Stimulated activated CD4-positive, alpha-beta T cell treated with anti-CD3 and anti-CD28 coated beads, Interleukin-15, amount 100 ng/mL, for 48 hours (primary cell): ENCODE results near the gene MECR.

ENCODE experiments used
- DNase-seq, 2 donors: peaks; one replicate each; pipeline ENCODE4 v3.0.0-alpha.2; 2020; ENCODE audit warnings: low read depth in 2 of 2

MECR gene, protein sequence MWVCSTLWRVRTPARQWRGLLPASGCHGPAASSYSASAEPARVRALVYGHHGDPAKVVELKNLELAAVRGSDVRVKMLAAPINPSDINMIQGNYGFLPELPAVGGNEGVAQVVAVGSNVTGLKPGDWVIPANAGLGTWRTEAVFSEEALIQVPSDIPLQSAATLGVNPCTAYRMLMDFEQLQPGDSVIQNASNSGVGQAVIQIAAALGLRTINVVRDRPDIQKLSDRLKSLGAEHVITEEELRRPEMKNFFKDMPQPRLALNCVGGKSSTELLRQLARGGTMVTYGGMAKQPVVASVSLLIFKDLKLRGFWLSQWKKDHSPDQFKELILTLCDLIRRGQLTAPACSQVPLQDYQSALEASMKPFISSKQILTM

DNA sequence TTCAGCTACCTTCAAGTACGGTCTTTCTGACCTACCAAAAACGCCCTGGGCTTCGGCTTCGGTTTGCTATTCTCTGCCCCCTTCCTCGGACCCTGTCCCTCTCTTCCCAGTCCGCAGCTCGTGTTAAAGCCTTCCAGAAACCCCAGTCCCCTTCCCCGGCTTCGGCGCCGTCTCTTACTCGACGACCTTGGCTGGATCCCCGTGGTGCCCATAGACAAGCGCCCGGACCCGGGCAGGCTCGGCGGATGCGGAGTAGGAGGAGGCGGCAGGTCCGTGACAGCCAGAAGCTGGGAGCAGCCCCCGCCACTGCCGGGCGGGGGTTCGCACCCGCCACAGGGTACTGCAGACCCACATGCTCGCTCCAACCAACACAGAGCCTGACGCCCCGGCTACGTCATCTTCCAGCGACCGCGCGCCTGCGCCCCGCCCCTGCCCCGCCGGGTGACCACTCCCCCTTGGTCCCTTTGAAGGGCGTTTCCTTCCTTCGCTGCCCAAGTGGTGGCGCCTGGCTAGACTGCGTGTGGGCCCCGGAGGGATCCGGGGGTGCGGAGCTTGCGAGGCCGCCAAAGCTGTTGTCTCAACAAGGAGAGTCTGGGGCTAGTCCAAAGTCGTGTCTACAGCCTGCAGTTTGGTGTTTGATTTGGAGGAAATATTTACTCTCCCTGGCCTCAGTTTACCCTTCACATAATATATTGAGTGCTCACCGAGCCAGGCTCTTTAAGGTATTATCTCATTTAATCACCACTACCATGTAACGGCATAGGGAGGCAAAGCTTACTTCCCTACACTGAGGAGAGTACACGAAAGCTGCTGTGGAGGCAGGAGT, at the start of gene MECR:
Gene MECR, minus strand, starts transcription at position 382 of the 826 bp plus-strand sequence. Its CDS starts 28 bp downstream, at position 354.
- peak; percentile 89 to 92 for DNase-seq

DNA sequence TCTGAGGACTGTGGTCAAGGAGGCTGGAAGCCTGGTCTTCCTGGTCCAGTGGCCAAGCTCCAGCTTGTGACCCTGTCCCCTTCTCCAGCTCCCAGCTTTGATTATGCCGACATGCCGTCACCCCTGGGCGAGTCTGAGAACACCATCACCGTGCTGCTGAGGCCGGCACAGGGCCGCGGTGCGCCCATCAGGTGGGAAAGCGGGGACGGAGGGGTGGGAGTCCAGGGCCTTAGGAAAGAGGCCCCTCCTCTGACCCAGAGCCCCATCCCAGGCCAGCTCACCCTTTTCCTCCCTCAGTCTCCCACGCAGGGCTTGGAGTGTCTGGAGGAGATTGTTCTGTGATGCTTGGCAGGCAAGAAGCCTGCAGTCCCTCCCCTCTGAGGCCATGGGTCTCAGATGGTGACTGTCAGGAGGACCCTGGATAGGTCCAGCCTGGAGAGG, 49.2 kb upstream of the MECR start:
- no peak for DNase-seq

DNA sequence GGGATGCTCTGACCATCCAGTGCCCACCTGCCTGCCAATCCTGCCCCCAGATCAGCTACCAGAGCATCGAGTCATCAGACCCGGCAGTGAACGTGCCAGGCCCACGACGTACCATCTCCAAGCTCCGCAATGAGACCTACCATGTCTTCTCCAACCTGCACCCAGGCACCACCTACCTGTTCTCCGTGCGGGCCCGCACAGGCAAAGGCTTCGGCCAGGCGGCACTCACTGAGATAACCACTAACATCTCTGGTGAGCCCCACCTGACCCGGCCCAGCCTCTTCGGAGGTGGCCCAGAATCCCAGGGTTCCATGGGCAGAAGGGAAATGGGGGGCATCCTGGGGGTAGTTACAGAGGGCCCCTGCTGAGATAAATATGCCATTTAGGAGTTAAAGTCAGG, 48.7 kb upstream of the MECR start:
- DNase-seq, result no peak

DNA sequence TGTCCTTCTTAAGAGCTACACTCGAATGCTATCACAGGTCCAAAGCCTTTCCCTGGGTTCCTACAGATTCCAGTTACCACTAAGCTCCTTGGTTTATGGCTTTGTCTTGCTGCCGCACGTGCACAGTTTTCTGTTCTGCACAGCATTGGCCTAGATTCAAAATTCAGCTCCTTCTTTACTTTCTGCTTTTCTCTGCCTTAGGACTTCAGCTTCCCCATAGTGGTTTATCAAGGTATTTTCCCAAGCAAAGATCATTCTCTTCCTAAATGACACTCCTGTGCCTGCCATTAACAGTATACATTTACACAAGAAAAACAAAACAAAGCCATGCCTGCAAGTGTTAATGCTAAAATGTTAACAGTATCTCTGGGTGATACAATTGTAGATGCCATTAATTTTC, 47.4 kb upstream of the MECR start:
- DNase-seq, result no peak

DNA sequence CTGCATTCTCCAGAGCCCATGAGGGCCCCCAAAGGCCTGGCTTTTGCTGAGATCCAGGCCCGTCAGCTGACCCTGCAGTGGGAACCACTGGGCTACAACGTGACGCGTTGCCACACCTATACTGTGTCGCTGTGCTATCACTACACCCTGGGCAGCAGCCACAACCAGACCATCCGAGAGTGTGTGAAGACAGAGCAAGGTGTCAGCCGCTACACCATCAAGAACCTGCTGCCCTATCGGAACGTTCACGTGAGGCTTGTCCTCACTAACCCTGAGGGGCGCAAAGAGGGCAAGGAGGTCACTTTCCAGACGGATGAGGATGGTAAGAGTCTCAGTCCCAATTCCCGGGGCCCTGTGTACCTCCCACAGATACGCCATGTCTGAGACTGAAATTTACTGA, 44.7 kb upstream of the MECR start:
- DNase-seq, result no peak

DNA sequence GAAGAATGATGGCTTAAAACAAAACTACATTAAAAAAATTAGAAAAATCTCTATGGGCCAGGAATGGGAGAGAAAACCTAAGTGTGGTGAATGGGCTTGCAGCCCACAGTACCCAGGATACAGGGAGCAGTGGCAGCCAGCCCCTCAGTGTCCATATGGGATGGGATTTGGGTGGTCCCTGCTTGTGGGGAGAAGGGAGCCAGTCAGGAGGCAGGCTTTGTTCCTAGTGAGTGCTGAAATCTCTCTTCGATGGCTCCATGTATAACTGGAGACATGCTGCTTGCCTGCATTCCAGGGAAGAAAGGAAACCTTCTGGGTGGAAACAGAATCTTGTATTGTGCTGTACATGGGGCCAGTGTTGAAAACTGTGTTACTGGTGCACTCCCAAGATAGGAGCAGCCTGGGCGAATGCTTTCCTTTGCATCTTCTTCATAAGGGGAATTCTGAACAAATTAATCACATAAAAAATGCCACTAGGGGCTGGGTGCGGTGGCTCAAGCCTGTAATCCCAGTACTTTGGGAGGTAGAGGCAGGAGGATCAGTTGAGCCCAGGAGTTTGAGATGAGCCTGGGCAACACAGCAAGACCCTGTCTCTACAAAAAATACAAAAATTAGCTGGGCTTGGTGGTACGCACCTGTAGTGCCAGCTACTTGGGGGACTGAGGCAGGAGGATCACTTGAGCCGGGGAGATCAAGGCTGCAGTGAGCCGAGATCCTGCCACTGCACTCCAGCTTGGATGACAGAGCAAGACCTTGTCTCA, 41.6 kb upstream of the MECR start:
- DNase-seq, result no peak

DNA sequence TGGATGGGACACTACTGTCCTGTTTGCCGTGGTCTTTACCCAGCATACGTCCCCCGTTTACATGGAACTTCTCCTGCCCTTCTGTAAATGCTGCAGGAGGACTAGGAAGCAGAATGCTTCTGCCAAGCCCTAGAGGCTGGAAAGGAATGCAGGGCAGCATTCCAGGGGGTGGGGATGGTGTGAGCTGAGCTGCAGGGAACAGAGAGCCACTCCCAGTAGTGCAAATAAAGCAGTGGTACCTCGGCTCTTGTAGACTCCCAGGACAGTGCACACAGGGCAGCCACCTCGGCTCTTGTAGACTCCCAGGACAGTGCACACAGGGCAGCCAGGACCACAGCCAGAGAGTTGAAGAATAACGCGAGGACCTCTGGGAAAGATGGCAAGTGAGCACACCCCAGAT, 41.0 kb upstream of the MECR start:
- DNase-seq, result no peak

DNA sequence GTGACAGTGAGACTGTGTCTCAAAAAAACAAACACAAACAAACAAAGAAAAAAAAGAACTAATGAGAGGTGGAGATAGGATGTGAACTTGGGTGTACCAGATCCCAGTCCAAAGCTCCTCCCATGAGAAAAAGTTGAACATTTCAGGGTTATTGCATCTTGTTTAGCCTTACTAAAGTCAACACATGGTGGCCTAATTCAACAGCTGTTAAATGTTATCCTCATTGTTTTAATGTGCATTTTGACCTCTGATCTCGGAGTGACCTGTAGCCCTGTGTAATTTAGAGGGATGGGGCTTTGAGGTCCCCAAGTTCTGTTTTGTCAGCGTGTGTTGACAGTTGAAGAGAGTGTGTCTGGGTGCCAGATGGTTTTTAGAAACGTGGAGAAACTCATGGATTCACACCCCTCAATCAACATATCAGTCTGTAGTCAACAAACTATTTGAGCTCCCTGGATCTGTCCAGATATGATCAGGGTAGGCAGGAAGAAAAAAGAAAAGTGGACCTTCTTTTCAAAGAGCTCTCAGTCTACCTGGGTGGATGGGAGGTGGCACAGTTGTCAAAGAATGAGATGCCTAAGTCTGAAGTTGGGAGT, 40.3 kb upstream of the MECR start:
- DNase-seq, result no peak

DNA sequence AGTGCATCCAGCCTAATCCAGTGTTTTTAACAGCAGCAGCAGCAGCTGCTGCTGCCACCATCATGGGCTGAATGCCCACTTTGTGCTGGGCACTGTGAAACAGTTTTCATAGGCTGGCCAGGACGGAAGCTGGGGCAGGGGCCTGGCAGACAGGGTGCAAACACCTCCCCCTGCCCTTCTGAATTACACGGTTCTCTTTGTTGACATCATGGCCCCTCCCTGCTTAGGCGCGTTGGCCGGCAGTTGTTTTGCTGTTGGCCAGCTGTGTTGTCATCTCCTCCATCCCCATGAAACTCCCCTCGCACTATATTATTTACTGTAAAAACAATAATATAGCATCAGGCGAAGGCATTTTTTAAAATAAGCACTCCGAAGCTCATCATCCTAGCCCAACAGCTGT, 38.6 kb upstream of the MECR start:
- DNase-seq, result no peak

DNA sequence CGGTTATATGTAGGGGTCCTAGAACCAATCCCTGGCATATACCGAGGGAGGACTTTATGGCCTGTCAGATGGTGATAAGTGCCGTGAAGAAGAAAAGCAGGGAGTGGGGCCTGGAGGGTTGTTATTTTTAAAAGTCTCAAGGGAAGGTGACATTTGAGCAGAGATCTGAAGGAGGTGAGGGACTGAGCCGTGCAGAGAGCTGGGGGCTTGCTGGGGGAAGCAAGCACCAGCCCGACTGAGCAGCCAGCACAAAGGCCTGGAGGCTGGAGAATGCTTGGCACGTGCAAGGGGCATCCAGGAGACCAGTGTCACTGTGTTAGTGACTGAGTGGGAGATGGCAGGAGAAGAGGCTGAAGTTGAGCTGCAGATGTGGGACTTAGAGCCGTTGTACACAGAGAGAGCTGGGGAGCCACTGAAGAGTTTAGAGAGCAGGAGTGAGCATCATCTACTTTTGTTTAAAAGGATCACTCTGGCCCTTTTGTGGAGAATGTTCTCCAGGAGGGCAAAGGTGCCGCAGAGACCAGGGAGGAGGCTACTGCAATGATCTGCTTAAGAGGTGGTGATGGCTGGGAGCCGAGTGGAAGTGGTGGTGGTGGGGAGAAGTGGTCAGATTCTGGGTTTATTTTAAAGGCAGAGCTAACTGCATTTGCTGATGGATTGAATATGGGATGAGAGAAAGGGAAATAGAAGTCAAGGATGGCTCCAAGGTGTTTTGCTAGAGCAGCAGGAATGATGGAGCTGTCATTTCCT, 36.8 kb upstream of the MECR start:
- DNase-seq, result no peak

DNA sequence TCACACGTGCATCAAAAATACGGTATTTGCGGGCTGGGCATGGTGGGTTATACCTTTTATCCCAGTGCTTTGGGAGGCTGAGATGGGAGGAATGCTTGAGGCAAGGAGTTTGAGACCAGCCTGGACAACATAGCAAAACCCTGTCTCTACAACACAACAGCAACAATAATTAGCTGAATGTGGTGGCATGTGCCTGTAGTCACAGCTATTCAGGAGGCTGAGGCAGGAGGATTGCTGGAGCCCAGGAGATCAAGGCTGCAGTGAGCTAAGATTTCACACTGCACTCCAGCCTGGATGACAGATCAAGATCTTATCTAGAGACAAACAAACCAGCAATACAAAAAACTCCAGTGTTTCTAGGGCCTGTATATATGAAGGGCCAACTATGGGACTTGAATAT, 36.2 kb upstream of the MECR start:
- no peak for DNase-seq

DNA sequence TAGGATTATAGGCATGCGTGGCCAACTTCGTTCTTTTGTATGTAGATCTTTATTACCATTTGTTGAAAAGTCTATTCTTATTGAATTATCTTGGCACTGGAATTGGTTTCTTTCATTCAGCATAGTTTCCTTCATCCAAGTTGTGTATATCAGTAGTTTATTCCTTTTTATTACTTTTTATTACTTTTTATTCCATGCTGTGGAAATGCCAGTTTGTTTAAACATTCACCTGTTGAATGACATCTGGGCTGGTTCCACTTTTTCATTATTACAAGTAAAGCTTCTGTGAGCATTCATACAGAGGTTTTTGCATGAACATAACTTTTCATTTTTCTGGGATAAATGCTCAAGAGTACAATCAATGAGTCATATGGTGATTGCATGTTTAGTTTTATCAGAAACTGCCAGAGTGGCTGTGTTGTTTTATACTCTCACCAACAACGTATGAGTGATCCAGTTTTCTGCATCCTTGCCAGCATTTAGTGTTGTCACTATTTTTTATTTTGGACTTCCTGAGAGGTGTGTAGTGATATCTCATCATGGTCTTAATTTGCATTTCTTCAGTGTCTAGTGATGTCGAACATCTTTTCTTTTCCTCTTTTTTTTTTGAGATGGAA, 34.1 kb upstream of the MECR start:
- DNase-seq, result no peak

DNA sequence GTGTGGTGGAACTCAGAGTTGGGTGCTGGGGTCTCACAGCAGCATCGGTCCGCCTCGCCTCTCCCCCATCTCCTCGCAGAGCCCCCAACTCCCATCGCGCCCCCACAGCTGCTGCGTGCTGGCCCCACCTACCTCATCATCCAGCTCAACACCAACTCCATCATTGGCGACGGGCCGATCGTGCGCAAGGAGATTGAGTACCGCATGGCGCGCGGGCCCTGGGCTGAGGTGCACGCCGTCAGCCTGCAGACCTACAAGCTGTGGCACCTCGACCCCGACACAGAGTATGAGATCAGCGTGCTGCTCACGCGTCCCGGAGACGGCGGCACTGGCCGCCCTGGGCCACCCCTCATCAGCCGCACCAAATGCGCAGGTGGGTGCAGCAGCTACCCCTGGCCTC, 29.8 kb upstream of the MECR start:
- DNase-seq, result no peak

DNA sequence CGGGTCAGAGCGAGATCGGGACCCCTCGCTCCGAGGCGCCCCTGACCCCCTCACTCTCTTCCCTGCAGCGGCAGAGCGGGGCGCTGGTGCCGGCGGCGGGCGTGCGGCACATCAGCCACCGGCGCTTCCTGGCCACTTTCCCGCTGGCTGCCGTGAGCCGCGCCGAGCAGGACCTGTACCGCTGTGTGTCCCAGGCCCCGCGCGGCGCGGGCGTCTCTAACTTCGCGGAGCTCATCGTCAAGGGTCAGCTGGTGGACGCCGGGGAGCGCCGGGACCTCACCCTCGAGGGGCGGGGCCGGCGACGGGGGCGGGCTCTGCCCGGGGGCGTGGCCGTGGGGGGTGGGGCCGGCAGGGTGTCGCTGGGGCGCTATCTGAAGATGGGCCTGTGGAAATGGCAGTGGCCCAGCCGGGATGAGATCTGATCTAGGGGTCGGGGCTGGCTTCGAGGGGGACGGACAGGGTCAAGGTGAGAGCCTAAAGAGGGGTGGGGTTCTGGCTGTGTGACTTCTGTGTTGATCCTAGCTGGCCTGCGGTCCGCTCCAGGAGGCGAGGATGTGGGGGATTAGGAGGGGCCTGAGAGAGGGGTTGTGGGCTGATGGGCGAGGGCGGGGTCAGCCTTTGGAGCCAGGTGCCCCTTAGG, 29.2 kb upstream of the MECR start:
- no peak for DNase-seq

DNA sequence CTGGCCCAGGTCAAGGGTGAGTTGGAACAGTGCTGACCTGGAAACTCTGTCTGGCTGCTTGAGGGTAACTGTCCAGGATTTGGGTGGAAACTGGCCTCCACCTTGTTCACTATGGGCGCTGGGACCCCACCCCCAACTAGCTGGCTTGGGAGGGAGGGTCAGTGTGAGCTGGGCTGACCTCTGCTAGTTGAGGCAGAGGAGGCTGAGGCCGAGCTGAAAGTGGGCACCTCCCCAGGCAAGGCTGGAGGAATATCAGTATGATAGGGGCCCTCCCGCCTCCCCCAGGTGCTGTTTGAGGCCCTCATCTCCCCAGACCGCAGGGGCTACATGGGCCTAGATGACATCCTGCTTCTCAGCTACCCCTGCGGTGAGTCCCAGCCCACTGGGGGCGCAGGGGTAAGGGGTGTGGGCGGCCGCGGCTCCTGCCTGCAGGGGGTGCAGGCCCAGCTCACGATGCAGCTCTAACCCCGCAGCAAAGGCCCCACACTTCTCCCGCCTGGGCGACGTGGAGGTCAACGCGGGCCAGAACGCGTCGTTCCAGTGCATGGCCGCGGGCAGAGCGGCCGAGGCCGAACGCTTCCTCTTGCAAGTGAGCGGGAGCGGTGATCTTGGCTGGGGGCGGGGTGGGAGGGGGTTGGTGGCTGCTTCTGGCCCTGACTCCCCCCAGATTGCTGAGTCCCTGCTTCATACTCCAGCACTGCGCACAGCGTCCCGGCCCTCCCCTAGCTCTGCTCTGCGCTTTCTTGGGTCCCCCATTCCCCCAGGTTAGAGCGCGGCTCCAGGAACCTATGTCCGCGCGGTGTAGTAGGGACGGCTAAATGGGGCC, 28.5 kb upstream of the MECR start:
- no peak for DNase-seq

DNA sequence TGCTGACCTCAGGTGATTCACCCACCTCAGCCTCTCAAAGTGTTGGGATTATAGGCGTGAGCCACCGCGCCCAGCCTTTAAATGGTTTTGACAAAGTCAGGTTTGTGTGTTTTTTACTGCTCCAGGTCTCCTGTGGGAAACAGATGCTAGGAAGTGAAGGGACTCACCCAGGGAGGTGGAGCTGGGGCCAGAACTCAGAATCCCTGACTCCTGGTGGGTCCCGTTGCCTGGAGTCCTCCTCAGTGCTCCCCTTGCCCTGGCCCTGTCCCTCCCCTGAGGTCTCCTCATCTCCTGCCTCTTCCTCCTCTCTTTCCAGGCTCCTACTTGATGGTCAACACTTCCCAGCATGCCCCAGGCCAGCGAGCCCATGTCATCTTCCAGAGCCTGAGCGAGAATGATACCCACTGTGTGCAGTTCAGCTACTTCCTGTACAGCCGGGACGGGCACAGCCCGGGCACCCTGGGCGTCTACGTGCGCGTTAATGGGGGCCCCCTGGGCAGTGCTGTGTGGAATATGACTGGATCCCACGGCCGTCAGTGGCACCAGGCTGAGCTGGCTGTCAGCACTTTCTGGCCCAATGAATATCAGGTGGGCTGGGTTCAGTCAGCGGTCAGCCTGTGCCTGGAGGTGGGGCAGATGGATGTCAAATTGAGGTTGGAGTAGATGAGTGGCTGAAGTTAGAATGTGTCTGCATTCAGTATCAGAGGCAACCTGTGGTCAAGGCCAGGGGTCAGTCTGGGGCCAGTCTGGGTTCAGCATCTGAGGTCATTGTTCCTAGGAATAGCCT, 27.6 kb upstream of the MECR start:
- DNase-seq, result no peak

DNA sequence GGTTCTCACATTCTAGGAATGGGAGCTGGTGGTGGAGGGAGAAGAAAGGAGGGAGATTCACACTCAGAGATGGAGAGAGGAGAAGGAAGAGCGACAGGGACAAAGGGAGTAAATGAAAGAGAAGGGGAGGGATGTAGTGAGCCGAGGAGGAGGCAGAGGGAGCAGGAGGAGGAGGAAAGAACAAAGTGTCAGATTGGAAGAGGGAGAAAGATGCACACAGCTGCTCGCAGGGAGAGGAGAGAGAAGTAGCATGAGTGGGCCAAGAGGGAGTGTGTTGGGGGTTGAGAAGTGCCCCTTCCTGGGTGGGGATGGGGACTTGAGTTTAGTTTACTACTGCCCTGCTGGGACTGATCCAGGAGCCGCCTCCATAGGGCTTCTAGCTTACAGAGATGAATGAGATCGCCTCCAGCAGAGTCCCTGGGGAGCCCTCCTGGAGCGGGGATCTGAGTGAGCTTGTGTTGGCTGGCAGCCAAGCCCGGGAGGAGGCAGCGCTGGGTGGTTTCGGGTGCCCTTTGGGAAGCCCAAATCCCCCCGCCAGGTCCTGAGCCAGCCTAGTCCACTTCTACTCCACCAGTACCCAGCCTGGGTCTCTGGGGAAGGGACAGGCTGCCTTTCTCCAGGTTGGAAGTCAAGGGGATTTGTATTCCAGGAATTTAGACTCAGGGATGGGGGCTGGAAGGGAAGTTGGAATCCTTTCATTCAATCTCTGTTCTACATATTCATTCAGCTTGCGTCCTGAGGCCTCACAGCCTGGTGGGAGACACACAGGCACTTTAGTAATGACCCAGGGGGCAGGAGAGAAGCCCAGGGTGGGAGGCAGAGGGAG, 26.5 kb upstream of the MECR start:
- DNase-seq, result no peak

DNA sequence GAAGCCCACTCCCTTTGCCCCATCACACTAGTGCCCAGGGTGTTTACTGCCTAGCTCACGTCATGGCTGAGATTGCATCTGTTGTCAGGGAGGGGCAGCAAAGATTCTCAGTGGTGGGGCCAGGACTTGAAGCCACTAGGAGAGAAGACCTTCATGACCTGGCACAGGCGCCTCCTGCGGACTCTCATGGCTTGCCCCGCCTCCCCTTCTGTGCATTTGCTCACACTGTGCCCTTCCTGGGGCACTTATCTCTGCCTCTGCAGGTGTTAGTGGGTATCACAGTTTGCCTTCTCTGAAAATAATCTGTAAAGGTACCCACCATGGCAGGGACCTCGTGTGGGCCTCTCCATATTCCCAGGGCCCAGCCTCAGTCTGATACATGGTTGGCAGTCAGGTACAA, 25.7 kb upstream of the MECR start:
- DNase-seq, result no peak
